ENCODE measurements around the gene TMEM170B.

Gene TMEM170B

GRCh38 chr6:11525468-11526155 is 11.9 kb upstream of the TMEM170B start:
- TF ChIP-seq CTCF (IDR thresholded peaks at IDR 0.05; ENCODE audit: low read length) (no peak), EZH2 (IDR thresholded peaks at IDR 0.05; ENCODE audit: borderline replicate concordance, low read length) (no peak)
- no peaks in the 10 kb centered on the region for H3K27me3 ChIP-seq (ENCODE audit: insufficient read depth, low read length)
- H2AFZ ChIP-seq (ENCODE audit: low read length): no peak overlapping the region
- H3K9me2 ChIP-seq (ENCODE audit: low read depth, low read length): no peaks in the 10 kb centered on the region
- H3K4me3 ChIP-seq (ENCODE audit: low read depth, low read length, poor library complexity, severe bottlenecking): no peak overlapping the region
- no peaks in the 10 kb centered on the region for H3K79me2 ChIP-seq (ENCODE audit: insufficient read depth, low read length)
- H4K20me1 ChIP-seq (ENCODE audit: insufficient read depth, low read length): no peaks in the 10 kb centered on the region
- no peak overlapping the region for H3K9ac ChIP-seq (ENCODE audit: low read length)
- H3K27ac ChIP-seq (ENCODE audit: low read depth, low read length, poor library complexity, severe bottlenecking): no peak overlapping the region
- no peaks in the 10 kb centered on the region for H3K4me1 ChIP-seq (ENCODE audit: insufficient read depth, low read length, severe bottlenecking)
- no peak overlapping the region for H3K4me2 ChIP-seq (ENCODE audit: low read length)
- no peaks in the 10 kb centered on the region for H3K36me3 ChIP-seq (ENCODE audit: insufficient read depth, low read length)
- no peaks in the 10 kb centered on the region for H3K9me3 ChIP-seq (ENCODE audit: low read length)
- no peaks in the 10 kb centered on the region for H3F3A ChIP-seq (ENCODE audit: insufficient read depth, low read length)

- no peaks in the 10 kb centered on the region for H3K27me3 ChIP-seq (ENCODE audit: insufficient read depth, low read length)
- no peaks in the 10 kb centered on the region for H3K79me2 ChIP-seq (ENCODE audit: insufficient read depth, low read length)
- no peak overlapping the region for H3K4me2 ChIP-seq (ENCODE audit: low read length)
- H4K20me1 ChIP-seq (ENCODE audit: insufficient read depth, low read length): no peaks in the 10 kb centered on the region
- H3K4me3 ChIP-seq (ENCODE audit: low read depth, low read length, poor library complexity, severe bottlenecking): no peak overlapping the region
- no peaks in the 10 kb centered on the region for H3K9me2 ChIP-seq (ENCODE audit: low read depth, low read length)
- H3K9me3 ChIP-seq (ENCODE audit: low read length): no peaks in the 10 kb centered on the region
- H3F3A ChIP-seq (ENCODE audit: insufficient read depth, low read length): no peaks in the 10 kb centered on the region
- no peak overlapping the region for H3K9ac ChIP-seq (ENCODE audit: low read length)
- TF ChIP-seq CTCF (IDR thresholded peaks at IDR 0.05; ENCODE audit: low read length) (no peak), EZH2 (IDR thresholded peaks at IDR 0.05; ENCODE audit: borderline replicate concordance, low read length) (no peak)
- H3K36me3 ChIP-seq (ENCODE audit: insufficient read depth, low read length): no peaks in the 10 kb centered on the region
- H3K27ac ChIP-seq (ENCODE audit: low read depth, low read length, poor library complexity, severe bottlenecking): no peak overlapping the region
- H3K4me1 ChIP-seq (ENCODE audit: insufficient read depth, low read length, severe bottlenecking): no peaks in the 10 kb centered on the region
- no peak overlapping the region for H2AFZ ChIP-seq (ENCODE audit: low read length)
Observed at GRCh38 chr6:11526156-11526505, 11.4 kb upstream of the TMEM170B start.

- Histone ChIP-seq H3K9me2 (ENCODE audit: low read depth, low read length) (no peaks in the 10 kb centered on the region), H4K20me1 (ENCODE audit: insufficient read depth, low read length) (no peaks in the 10 kb centered on the region), H3K9me3 (ENCODE audit: low read length) (no peaks in the 10 kb centered on the region), H3K36me3 (ENCODE audit: insufficient read depth, low read length) (no peaks in the 10 kb centered on the region), H3F3A (ENCODE audit: insufficient read depth, low read length) (no peaks in the 10 kb centered on the region), H3K9ac (ENCODE audit: low read length) (no peak overlapping the region), H3K27ac (ENCODE audit: low read depth, low read length, poor library complexity, severe bottlenecking) (no peak overlapping the region), H3K4me3 (ENCODE audit: low read depth, low read length, poor library complexity, severe bottlenecking) (no peak overlapping the region), H3K79me2 (ENCODE audit: insufficient read depth, low read length) (no peaks in the 10 kb centered on the region), H3K4me2 (ENCODE audit: low read length) (no peak overlapping the region), H2AFZ (ENCODE audit: low read length) (no peak overlapping the region), H3K27me3 (ENCODE audit: insufficient read depth, low read length) (no peaks in the 10 kb centered on the region), H3K4me1 (ENCODE audit: insufficient read depth, low read length, severe bottlenecking) (no peaks in the 10 kb centered on the region)
- TF ChIP-seq EZH2 (IDR thresholded peaks at IDR 0.05; ENCODE audit: borderline replicate concordance, low read length) (no peak), CTCF (IDR thresholded peaks at IDR 0.05; ENCODE audit: low read length) (no peak)
Observed at GRCh38 chr6:11527274-11527870, 10.2 kb upstream of the TMEM170B start.

Measured in OCI-LY1 (cell line).